Measurements from ENCODE around the gene FGR. TPM values are rescaled to one million over a fixed set of nuclear protein-coding genes. Genes with fewer than 3 reads are reported as not detected.

The FGR gene
- total RNA-seq, 2 donors from 2014 or later: 0.62 to 2.1 TPM

GRCh38 chr1:27666791-27667254 is 31.8 kb upstream of the FGR start:
- ATAC-seq (replicated peaks in 1 of 2): no peak
- H3K27ac Mint-ChIP-seq: no peak overlapping the region
- H3K9me3 Mint-ChIP-seq: no peaks in the 10 kb centered on the region
- H3K4me1 Mint-ChIP-seq (ENCODE audit: low read depth): peaks cover 50% of the 10 kb centered on the region
- no peak for DNase-seq
- peaks cover 0 to 2% of the 10 kb centered on the region in 2 donors for H3K36me3 Mint-ChIP-seq (ENCODE audit: insufficient read depth in 2 of 2)
- no peaks in the 10 kb centered on the region for H3K27me3 Mint-ChIP-seq (ENCODE audit: low read depth)
- H3K4me3 Mint-ChIP-seq: no peak overlapping the region

- Mint-ChIP-seq H3K27ac (no peak overlapping the region), H3K36me3 (ENCODE audit: insufficient read depth in 2 of 2) (peaks cover 0 to 2% of the 10 kb centered on the region in 2 donors), H3K27me3 (ENCODE audit: low read depth) (no peaks in the 10 kb centered on the region), H3K4me1 (ENCODE audit: low read depth) (peaks cover 50% of the 10 kb centered on the region), H3K9me3 (no peaks in the 10 kb centered on the region), H3K4me3 (no peak overlapping the region)
- no peak for ATAC-seq (replicated peaks in 1 of 2)
- no peak for DNase-seq
Observed at GRCh38 chr1:27666294-27666693, 31.3 kb upstream of the FGR start.

GRCh38 chr1:27665016-27665651 is 30.1 kb upstream of the FGR start:
- no peak for ATAC-seq (replicated peaks in 1 of 2)
- Mint-ChIP-seq H3K27ac (no peak overlapping the region), H3K9me3 (no peaks in the 10 kb centered on the region), H3K36me3 (ENCODE audit: insufficient read depth in 2 of 2) (peaks cover 0 to 2% of the 10 kb centered on the region in 2 donors), H3K4me3 (no peak overlapping the region), H3K4me1 (ENCODE audit: low read depth) (peaks cover 50% of the 10 kb centered on the region), H3K27me3 (ENCODE audit: low read depth) (no peaks in the 10 kb centered on the region)
- no peak for DNase-seq

GRCh38 chr1:27664291-27664690 is 29.3 kb upstream of the FGR start:
- no peak overlapping the region for H3K27ac Mint-ChIP-seq

GRCh38 chr1:27662707-27663393 is 27.9 kb upstream of the FGR start:
- H3K4me1 Mint-ChIP-seq (ENCODE audit: low read depth): peaks cover 49% of the 10 kb centered on the region
- H3K27ac Mint-ChIP-seq: peak overlapping the region; percentile 97
- peaks cover 0 to 2% of the 10 kb centered on the region in 2 donors for H3K36me3 Mint-ChIP-seq (ENCODE audit: insufficient read depth in 2 of 2)
- H3K4me3 Mint-ChIP-seq: peak overlapping the region; percentile 82 to 88
- H3K27me3 Mint-ChIP-seq (ENCODE audit: low read depth): no peaks in the 10 kb centered on the region
- peak; percentile 87 to 93 for DNase-seq
- ATAC-seq (replicated peaks in 1 of 2): peak; percentile 77 to 82
- no peaks in the 10 kb centered on the region for H3K9me3 Mint-ChIP-seq

More at GRCh38 chr1:27664291-27664690, 29.3 kb upstream of the FGR start:
- H3K9me3 Mint-ChIP-seq: no peaks in the 10 kb centered on the region
- no peak for DNase-seq
- no peak overlapping the region for H3K4me3 Mint-ChIP-seq
- no peaks in the 10 kb centered on the region for H3K27me3 Mint-ChIP-seq (ENCODE audit: low read depth)
- peaks cover 47% of the 10 kb centered on the region for H3K4me1 Mint-ChIP-seq (ENCODE audit: low read depth)
- ATAC-seq (replicated peaks in 1 of 2): no peak
- H3K36me3 Mint-ChIP-seq (ENCODE audit: insufficient read depth in 2 of 2): peaks cover 0 to 2% of the 10 kb centered on the region in 2 donors

- peaks cover 49% of the 10 kb centered on the region for H3K4me1 Mint-ChIP-seq (ENCODE audit: low read depth)
- no peak for DNase-seq
Observed at GRCh38 chr1:27662261-27662660, 27.3 kb upstream of the FGR start.

GRCh38 chr1:27661412-27662075 is 26.6 kb upstream of the FGR start:
- peak overlapping the region; percentile 41 to 56 for H3K4me3 Mint-ChIP-seq
- no peaks in the 10 kb centered on the region for H3K9me3 Mint-ChIP-seq
- H3K36me3 Mint-ChIP-seq (ENCODE audit: insufficient read depth in 2 of 2): peaks cover 0 to 2% of the 10 kb centered on the region in 2 donors
- DNase-seq (no peak), ATAC-seq (replicated peaks in 1 of 2) (no peak)
- peaks cover 53% of the 10 kb centered on the region for H3K4me1 Mint-ChIP-seq (ENCODE audit: low read depth)
- no peaks in the 10 kb centered on the region for H3K27me3 Mint-ChIP-seq (ENCODE audit: low read depth)
- peak overlapping the region; percentile 93 for H3K27ac Mint-ChIP-seq

More at GRCh38 chr1:27662261-27662660, 27.3 kb upstream of the FGR start:
- H3K27me3 Mint-ChIP-seq (ENCODE audit: low read depth): no peaks in the 10 kb centered on the region
- H3K36me3 Mint-ChIP-seq (ENCODE audit: insufficient read depth in 2 of 2): peaks cover 0 to 2% of the 10 kb centered on the region in 2 donors
- no peaks in the 10 kb centered on the region for H3K9me3 Mint-ChIP-seq
- no peak for ATAC-seq (replicated peaks in 1 of 2)
- peak overlapping the region; percentile 97 for H3K27ac Mint-ChIP-seq
- peak overlapping the region; percentile 82 to 88 for H3K4me3 Mint-ChIP-seq

- H3K27me3 Mint-ChIP-seq (ENCODE audit: low read depth): no peaks in the 10 kb centered on the region
- H3K27ac Mint-ChIP-seq: peak overlapping the region; percentile 83
- peaks cover 57% of the 10 kb centered on the region for H3K4me1 Mint-ChIP-seq (ENCODE audit: low read depth)
Observed at GRCh38 chr1:27660300-27660835, 25.4 kb upstream of the FGR start.

GRCh38 chr1:27659497-27660299 is 24.7 kb upstream of the FGR start:
- peak overlapping the region; percentile 83 for H3K27ac Mint-ChIP-seq
- no peaks in the 10 kb centered on the region for H3K9me3 Mint-ChIP-seq
- peak; percentile 76 to 77 for ATAC-seq (replicated peaks in 1 of 2)
- H3K36me3 Mint-ChIP-seq (ENCODE audit: insufficient read depth in 2 of 2): no peaks in the 10 kb centered on the region
- peak; percentile 92 to 97 for DNase-seq
- peak overlapping the region; percentile 87 to 92 for H3K4me3 Mint-ChIP-seq
- H3K27me3 Mint-ChIP-seq (ENCODE audit: low read depth): no peaks in the 10 kb centered on the region
- H3K4me1 Mint-ChIP-seq (ENCODE audit: low read depth): peaks cover 63% of the 10 kb centered on the region

More at GRCh38 chr1:27660300-27660835, 25.4 kb upstream of the FGR start:
- Mint-ChIP-seq H3K4me3 (peak overlapping the region; percentile 87 to 92), H3K9me3 (no peaks in the 10 kb centered on the region), H3K36me3 (ENCODE audit: insufficient read depth in 2 of 2) (no peaks in the 10 kb centered on the region)
- no peak for ATAC-seq (replicated peaks in 1 of 2)
- no peak for DNase-seq

GRCh38 chr1:27658951-27659496 is 24.0 kb upstream of the FGR start:
- Mint-ChIP-seq H3K4me3 (peak overlapping the region; percentile 85 to 92), H3K4me1 (ENCODE audit: low read depth) (peaks cover 63% of the 10 kb centered on the region), H3K27me3 (ENCODE audit: low read depth) (no peaks in the 10 kb centered on the region), H3K36me3 (ENCODE audit: insufficient read depth in 2 of 2) (no peaks in the 10 kb centered on the region), H3K27ac (peak overlapping the region; percentile 51), H3K9me3 (no peaks in the 10 kb centered on the region)
- peak; percentile 46 to 48 for DNase-seq
- peak in 1 of 2 donors; percentile 20 for ATAC-seq (replicated peaks in 1 of 2)

GRCh38 chr1:27656157-27656893 is 21.3 kb upstream of the FGR start:
- H3K4me1 Mint-ChIP-seq (ENCODE audit: low read depth): peaks cover 48% of the 10 kb centered on the region
- H3K4me3 Mint-ChIP-seq: no peak overlapping the region
- DNase-seq (no peak), ATAC-seq (replicated peaks in 1 of 2) (no peak)
- H3K9me3 Mint-ChIP-seq: no peaks in the 10 kb centered on the region
- H3K27me3 Mint-ChIP-seq (ENCODE audit: low read depth): no peaks in the 10 kb centered on the region
- H3K36me3 Mint-ChIP-seq (ENCODE audit: insufficient read depth in 2 of 2): no peaks in the 10 kb centered on the region
- H3K27ac Mint-ChIP-seq: no peak overlapping the region
